AG04450 (cell line): Measurements from ENCODE around the gene SLC43A3. TPM values are rescaled to one million over a fixed set of nuclear protein-coding genes. Genes with fewer than 3 reads are reported as not detected.
"Not testable (repeated sequence)": the region's sequence is repeated elsewhere in the genome, so short reads cannot be mapped to it uniquely, and the experiment has no call there.

Source experiments
- CTCF ChIA-PET: fragments of 300-600, 350-600 bp; formaldehyde crosslinking; extraction: SDS; loops from one replicate; lab custom pipeline; 2022; ENCODE audit warnings: antibody characterized with exemption, inconsistent platforms; lab: Charles Lee
- POLR2A ChIA-PET: fragments of 350-600 bp; formaldehyde crosslinking; extraction: SDS; loops from one replicate; lab custom pipeline; 2021; ENCODE audit warnings: antibody characterized with exemption, inconsistent platforms; lab: Yijun Ruan, JAX
- DNase-seq: peaks from one replicate; pipeline ENCODE4 v3.0.0-alpha.2; 2011; ENCODE audit warnings: low read depth, low spot score
- H3K27ac ChIP-seq: one replicate; pipeline ENCODE4 v1.5.1; 2012; ENCODE audit warnings: low read depth, low read length, control low read depth
- H3K27me3 ChIP-seq: one replicate; pipeline ENCODE4 v1.6.0; 2012; ENCODE audit warnings: low read length; ENCODE audit not compliant: control insufficient read depth, insufficient read depth
- H3K4me3 ChIP-seq: 2 replicates; pipeline ENCODE4 v1.5.1; 2011; ENCODE audit warnings: mild to moderate bottlenecking, low read depth, low read length, control low read depth
- H3K9me3 ChIP-seq: 2 replicates; pipeline ENCODE4 v1.5.1; 2012; ENCODE audit warnings: low read length; ENCODE audit not compliant: control insufficient read depth, insufficient read depth
- polyA plus RNA-seq: library from polyadenylated mRNA; depleted of rRNA; stranded (reverse); fragments of >200 nt; gene quantifications from 2 replicates; pipeline ENCODE4 v1.2.3, GENCODE V29; 2011
- TF ChIP-seq, protein P1 (sequence below): IDR thresholded peaks from 2 replicates; pipeline ENCODE4 v1.5.1; 2011; ENCODE audit warnings: low read depth, low read length, control low read depth, inconsistent platforms

Gene SLC43A3
- polyA plus RNA-seq, 1 experiment: 24.4 TPM

DNA sequence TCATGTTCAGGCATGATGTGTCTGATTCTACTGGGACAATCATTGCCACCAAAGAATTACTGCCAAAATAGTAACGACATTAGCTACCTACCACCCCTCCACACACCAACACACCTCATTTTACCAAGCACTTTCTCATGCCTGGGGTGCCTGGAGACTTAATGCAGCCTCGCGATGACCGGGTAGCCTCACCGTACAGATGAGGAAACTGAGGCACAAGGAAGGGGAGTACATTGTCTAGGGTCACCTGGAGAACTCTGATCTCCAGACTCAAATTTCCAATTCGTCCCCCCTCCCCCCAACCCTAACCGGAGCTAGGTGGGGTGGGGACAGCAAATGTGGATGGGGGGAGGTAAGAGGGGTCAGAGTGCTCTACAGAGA is 30.7 kb upstream of the SLC43A3 start:
- no peak for DNase-seq
- Histone ChIP-seq H3K4me3 (0 out of 2 replicates have a peak overlapping the region, but pooled peaks have one; percentile 7), H3K9me3 (no peaks in the 10 kb centered on the region), H3K27me3 (peaks cover 41% of the 10 kb centered on the region), H3K27ac (no peak overlapping the region)
- CTCF ChIA-PET: interaction anchor here (0.6 to 5.7 kb wide), 46 partner anchors 9 to 1172 kb away, joined by 3 to 215 read pairs (median 6); partner anchors contain the start of genes SLC43A1, SLC43A3, SSRP1 and TIMM10
- POLR2A ChIA-PET: interaction anchor here (0.6 kb wide), 1 partner anchor 198 kb away, joined by 4 read pairs; no protein-coding TSS in a partner anchor
- TF ChIP-seq, protein P1, sequence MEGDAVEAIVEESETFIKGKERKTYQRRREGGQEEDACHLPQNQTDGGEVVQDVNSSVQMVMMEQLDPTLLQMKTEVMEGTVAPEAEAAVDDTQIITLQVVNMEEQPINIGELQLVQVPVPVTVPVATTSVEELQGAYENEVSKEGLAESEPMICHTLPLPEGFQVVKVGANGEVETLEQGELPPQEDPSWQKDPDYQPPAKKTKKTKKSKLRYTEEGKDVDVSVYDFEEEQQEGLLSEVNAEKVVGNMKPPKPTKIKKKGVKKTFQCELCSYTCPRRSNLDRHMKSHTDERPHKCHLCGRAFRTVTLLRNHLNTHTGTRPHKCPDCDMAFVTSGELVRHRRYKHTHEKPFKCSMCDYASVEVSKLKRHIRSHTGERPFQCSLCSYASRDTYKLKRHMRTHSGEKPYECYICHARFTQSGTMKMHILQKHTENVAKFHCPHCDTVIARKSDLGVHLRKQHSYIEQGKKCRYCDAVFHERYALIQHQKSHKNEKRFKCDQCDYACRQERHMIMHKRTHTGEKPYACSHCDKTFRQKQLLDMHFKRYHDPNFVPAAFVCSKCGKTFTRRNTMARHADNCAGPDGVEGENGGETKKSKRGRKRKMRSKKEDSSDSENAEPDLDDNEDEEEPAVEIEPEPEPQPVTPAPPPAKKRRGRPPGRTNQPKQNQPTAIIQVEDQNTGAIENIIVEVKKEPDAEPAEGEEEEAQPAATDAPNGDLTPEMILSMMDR: no peak

DNA sequence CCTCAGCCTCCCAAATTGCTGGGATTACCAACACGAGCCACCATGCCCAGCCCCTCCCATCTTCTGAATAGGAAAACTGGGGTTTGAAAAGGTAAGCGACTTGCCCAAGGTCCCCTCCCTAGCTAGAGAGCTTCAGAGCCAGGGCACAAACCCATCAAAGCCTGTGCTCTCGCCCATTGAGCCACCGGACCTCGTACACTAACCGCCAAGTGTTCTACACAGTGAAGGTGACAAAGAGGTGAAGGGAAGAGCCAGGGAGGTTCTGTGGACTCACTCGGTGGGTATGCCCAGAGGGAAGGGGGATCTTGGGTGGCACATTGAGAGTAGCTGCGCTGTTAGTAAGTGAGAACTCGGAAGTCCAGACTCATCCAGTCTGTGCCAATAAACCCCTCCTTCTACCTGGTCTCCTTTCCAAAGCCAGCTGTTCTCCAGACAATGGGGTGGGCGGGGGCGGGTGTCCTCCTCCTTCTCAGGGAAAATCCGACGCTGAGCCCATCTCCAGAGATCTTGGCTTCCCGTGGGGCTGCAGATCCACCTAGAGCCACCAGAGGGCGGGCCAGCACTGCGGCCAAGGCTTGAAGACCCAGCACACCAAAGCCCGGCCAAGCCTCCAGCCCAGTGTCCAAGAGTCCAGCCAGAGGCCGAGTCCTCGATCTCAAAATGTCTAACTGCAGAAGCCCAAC is 30.2 kb upstream of the SLC43A3 start:
- TF ChIP-seq, protein P1: peak; percentile 98
- ChIA-PET CTCF (interaction anchor here (0.5 to 5.7 kb wide), 48 partner anchors 9 to 1221 kb away, joined by 3 to 215 read pairs (median 4); partner anchors contain the start of genes SLC43A1, SLC43A3, SSRP1 and TIMM10), POLR2A (no interaction called here)
- H3K4me3 ChIP-seq: no peak overlapping the region
- peaks cover 42% of the 10 kb centered on the region for H3K27me3 ChIP-seq
- H3K9me3 ChIP-seq: no peaks in the 10 kb centered on the region
- no peak overlapping the region for H3K27ac ChIP-seq
- DNase-seq: peak; percentile 59

GRCh38 chr11:57453543-57454177 is 26.7 kb upstream of the SLC43A3 start:
- Histone ChIP-seq H3K27me3 (peaks cover 37% of the 10 kb centered on the region), H3K4me3 (no peak overlapping the region), H3K9me3 (no peaks in the 10 kb centered on the region), H3K27ac (no peak overlapping the region)
- TF ChIP-seq, protein P1: no peak
- ChIA-PET CTCF (interaction anchor here (0.6 to 1.8 kb wide), 4 partner anchors 12 to 75 kb away, joined by 3 to 6 read pairs (median 4); no protein-coding TSS in a partner anchor), POLR2A (no interaction called here)
- no peak for DNase-seq

- H3K27ac ChIP-seq: no peak overlapping the region
- H3K27me3 ChIP-seq: peaks cover 13% of the 10 kb centered on the region
- CTCF ChIA-PET: interaction anchor here (0.7 to 1.9 kb wide), 2 partner anchors 12 to 14 kb away, joined by 3 to 15 read pairs; partner anchors contain the start of gene RTN4RL2
- POLR2A ChIA-PET: no interaction called here
- H3K4me3 ChIP-seq: no peak overlapping the region
- H3K9me3 ChIP-seq: no peaks in the 10 kb centered on the region
- no peak for DNase-seq
- TF ChIP-seq, protein P1: no peak
Observed at GRCh38 chr11:57446055-57446454, 19.1 kb upstream of the SLC43A3 start.

DNA sequence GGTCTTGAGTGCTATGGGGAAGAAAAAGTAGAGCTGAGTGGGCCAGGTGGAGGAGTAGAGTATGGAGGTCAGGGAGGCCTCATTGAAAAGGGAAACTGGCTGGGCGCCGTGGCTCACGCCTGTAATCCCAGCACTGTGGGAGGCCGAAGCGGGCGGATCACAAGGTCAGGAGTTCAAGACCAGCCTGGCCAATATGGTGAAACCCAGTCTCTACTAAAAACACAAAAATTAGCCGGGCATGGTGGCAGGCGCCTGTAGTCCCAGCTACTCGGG is 18.1 kb upstream of the SLC43A3 start:
- H3K27ac ChIP-seq, DNase-seq, H3K4me3 ChIP-seq, H3K27me3 ChIP-seq, H3K9me3 ChIP-seq, CTCF ChIA-PET: not testable (repeated sequence)
- POLR2A ChIA-PET: interaction anchor here (0.6 kb wide), 1 partner anchor 134 kb away, joined by 3 read pairs; no protein-coding TSS in a partner anchor
